ENCODE results near the gene EIF1AD. TPM values are rescaled to one million over a fixed set of nuclear protein-coding genes. Genes with fewer than 3 reads are reported as not detected.
"Not testable (repeated sequence)": the region's sequence is repeated elsewhere in the genome, so short reads cannot be mapped to it uniquely, and the experiment has no call there.

The EIF1AD gene
- polyA plus RNA-seq, 1 donor from 2014 or later = 35.8 TPM

DNA sequence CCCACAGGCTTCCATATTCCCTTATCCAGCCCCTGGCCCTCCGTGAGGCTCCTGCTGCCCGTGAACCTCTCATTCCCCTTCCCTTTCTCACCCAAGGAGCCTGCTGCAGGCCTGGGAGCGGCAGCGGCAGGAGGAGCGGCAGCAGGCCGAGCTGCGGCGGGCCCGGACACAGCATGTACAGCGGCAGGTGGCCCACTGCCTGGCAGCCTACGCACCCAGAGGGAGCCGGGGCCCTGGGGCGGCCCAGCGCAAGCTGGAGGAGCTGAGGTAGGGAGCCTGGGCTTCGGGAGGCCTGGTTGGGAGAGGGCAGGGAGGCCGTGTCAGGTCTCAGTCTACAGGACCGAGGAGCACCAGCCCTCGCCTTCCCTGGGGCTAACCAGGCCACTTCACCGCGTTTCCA lies 48.5 kb downstream of the EIF1AD start:
- no peaks in the 10 kb centered on the region for H3K36me3 Mint-ChIP-seq
- H3K4me3 Mint-ChIP-seq = no peak overlapping the region
- H3K4me1 Mint-ChIP-seq = peaks cover 9 to 13% (median 9%) of the 10 kb centered on the region in 3 donors
- no peaks in the 10 kb centered on the region for H3K27me3 Mint-ChIP-seq
- H3K27ac Mint-ChIP-seq = no peak overlapping the region
- no peaks in the 10 kb centered on the region for H3K9me3 Mint-ChIP-seq

DNA sequence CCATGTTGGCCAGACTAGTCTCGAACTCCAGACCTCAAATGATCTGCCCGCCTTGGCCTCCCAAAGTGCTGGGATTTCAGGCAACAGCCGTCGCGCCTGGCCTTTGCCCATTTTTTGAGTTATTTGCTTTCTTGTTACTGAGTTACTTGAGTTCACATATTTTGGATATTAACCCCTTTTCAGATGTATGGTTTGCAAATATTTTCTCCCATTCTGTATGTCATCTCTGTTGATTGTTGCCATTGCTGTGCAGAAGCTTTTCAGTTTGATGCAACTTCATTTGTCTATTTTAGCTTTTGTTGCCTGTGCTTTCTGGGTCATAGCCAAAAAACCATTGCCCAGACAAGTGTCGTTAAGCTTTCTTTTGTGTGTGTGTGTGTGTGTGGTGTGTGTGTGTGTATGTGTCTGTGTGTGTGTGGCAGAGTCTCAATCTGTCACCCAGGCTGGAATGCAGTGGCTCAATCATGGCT lies 49.9 kb downstream of the EIF1AD start:
- no peak overlapping the region for H3K4me3 Mint-ChIP-seq
- H3K27ac Mint-ChIP-seq = no peak overlapping the region
- H3K9me3 Mint-ChIP-seq = no peaks in the 10 kb centered on the region
- peaks cover 6 to 7% (median 7%) of the 10 kb centered on the region in 3 donors for H3K4me1 Mint-ChIP-seq
- no peaks in the 10 kb centered on the region for H3K36me3 Mint-ChIP-seq
- no peaks in the 10 kb centered on the region for H3K27me3 Mint-ChIP-seq

DNA sequence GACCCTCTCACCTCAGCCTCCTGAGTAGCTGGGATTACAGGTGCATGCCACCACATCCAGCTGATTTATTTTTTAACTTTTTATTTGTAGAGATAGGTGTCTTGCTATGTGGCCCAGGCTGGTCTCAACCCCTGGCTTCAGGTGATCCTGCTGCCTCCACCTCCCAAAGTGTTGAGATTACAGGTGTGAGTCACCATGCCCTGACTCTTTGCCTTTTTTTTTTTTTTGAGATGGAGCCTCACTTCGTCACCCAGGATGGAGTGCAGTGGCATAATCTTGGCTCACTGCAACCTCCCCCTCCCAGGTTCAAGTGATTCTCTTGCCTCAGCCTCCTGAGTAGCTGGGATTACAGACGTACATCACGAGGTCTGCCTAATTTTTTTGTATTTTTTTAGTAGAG lies 50.3 kb downstream of the EIF1AD start:
- not testable (repeated sequence) for H3K27ac Mint-ChIP-seq, H3K27me3 Mint-ChIP-seq, H3K36me3 Mint-ChIP-seq, H3K4me1 Mint-ChIP-seq, H3K9me3 Mint-ChIP-seq, H3K4me3 Mint-ChIP-seq

DNA sequence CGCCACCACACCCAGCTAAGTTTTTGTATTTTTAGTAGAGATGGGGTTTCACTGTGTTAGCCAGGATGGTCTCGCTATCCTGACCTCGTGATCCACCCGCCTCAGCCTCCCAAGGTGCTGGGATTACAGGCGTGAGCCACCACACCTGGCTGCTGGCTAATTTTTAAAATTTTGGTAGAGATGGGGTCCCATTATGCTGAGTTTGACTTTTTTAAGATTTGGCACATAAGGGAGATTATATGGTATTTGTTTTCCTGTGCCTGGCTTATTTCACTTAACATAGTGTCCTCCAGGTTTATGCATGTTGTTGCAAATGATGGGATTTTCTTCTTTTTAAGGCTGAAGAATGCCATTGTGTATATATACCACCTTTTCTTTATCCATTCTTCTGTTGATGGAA lies 51.2 kb downstream of the EIF1AD start:
- not testable (repeated sequence) for H3K36me3 Mint-ChIP-seq, H3K27ac Mint-ChIP-seq, H3K4me3 Mint-ChIP-seq, H3K27me3 Mint-ChIP-seq, H3K4me1 Mint-ChIP-seq, H3K9me3 Mint-ChIP-seq

DNA sequence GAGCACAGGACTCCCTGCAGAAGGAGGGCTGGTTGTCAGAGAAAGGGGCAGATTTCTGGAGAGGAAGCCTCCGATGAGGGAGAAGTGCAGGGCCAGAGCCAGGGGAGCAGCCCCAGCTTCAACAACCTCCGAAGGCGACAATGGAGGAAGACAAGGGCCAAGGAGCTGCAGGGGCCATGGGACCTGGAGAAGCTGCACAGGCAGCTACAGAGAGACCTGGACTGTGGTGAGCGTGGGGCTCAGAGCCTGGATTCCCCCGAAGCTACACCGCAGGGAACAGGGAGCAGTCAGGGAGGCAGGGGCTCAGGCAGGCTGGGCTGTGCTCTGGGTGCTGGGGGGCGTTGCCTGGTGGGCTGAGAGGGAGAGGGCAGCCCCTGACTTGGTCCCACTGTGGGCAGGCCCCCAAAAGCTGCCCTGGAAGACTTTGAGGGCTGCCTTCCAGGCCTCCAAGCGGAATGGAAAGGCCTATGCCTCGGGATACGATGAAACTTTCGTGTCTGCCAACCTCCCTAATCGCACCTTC lies 54.3 kb downstream of the EIF1AD start:
- H3K9me3 Mint-ChIP-seq = no peaks in the 10 kb centered on the region
- H3K36me3 Mint-ChIP-seq = no peaks in the 10 kb centered on the region
- H3K4me3 Mint-ChIP-seq = peak overlapping the region in 2 of 4 donors; percentile 28 to 34
- H3K4me1 Mint-ChIP-seq = peaks cover 0 to 2% (median 0%) of the 10 kb centered on the region in 3 donors
- H3K27ac Mint-ChIP-seq = no peak overlapping the region
- peaks cover 1% of the 10 kb centered on the region for H3K27me3 Mint-ChIP-seq

DNA sequence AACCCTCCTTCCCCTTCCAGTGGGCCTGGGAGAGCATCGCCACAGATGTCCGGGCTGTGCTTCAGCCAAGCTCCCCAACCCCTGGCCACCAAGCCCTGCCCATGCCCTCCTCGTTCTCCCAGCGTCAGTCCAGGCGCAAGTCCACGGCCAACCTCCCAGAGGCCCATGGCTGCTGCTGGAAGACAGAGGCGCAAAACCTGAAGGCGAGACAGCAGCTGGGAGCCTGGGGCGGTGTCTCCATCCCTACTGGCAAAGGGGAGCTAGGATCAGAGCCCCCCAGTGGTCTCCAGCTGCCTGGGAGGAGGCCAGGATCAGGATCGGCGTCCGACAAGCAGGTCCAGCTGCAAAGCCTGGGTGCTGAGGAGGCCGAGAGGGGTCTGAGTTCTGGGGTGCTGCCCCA lies 54.8 kb downstream of the EIF1AD start:
- H3K27ac Mint-ChIP-seq = no peak overlapping the region
- peaks cover 1% of the 10 kb centered on the region for H3K27me3 Mint-ChIP-seq
- no peak overlapping the region for H3K4me3 Mint-ChIP-seq
- no peaks in the 10 kb centered on the region for H3K36me3 Mint-ChIP-seq
- H3K4me1 Mint-ChIP-seq = peaks cover 0 to 4% (median 0%) of the 10 kb centered on the region in 3 donors
- H3K9me3 Mint-ChIP-seq = no peaks in the 10 kb centered on the region

DNA sequence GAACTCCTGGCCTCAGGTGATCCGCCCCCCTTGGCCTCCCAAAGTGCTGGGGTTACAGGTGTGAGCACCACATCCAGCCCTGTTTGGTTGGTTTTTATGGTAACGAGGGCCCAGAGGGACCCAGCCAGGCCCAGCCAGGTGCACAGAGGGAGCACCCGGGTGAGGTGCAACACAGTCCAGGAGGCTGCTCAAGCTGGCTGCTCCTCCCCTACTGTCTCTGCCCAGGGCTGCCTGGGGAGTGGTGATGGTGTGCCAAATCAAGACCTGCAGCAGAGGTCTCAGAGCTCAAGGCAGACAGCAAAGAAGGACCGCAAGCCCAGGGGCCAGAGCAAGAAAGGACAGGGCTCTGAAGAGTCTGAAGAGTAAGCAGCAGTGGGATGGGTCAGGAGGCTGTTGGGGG lies 55.3 kb downstream of the EIF1AD start:
- H3K27me3 Mint-ChIP-seq = peaks cover 1% of the 10 kb centered on the region
- peaks cover 0 to 4% (median under 1%) of the 10 kb centered on the region in 3 donors for H3K4me1 Mint-ChIP-seq
- no peak overlapping the region for H3K4me3 Mint-ChIP-seq
- no peaks in the 10 kb centered on the region for H3K36me3 Mint-ChIP-seq
- H3K27ac Mint-ChIP-seq = no peak overlapping the region
- H3K9me3 Mint-ChIP-seq = no peaks in the 10 kb centered on the region

Other genes with a start within 250 kb of the EIF1AD start
- gene AP5B1, start 221.2 kb downstream of the EIF1AD start, polyA plus RNA-seq = 17.2 TPM
- not detected for gene OVOL1, start 215.1 kb downstream of the EIF1AD start, polyA plus RNA-seq
- gene SNX32, start 168.2 kb downstream of the EIF1AD start, polyA plus RNA-seq = 0.78 TPM
- 2,244 TPM for gene CFL1, start 144.0 kb downstream of the EIF1AD start, polyA plus RNA-seq
- 38.7 TPM for gene MUS81, start 141.7 kb downstream of the EIF1AD start, polyA plus RNA-seq
- gene EFEMP2, start 129.4 kb downstream of the EIF1AD start, polyA plus RNA-seq = 0.29 TPM
- gene CTSW, start 122.3 kb downstream of the EIF1AD start, polyA plus RNA-seq = 29.2 TPM
- 97.0 TPM for gene FIBP, start 113.7 kb downstream of the EIF1AD start, polyA plus RNA-seq
- 83.9 TPM for gene CCDC85B, start 111.5 kb downstream of the EIF1AD start, polyA plus RNA-seq
- gene FOSL1, start 101.8 kb downstream of the EIF1AD start, polyA plus RNA-seq = 0.79 TPM
- 61.6 TPM for gene C11orf68, start 83.1 kb downstream of the EIF1AD start, polyA plus RNA-seq
- 90.7 TPM for gene DRAP1, start 82.7 kb downstream of the EIF1AD start, polyA plus RNA-seq
- not detected for gene TSGA10IP, start 56.7 kb downstream of the EIF1AD start, polyA plus RNA-seq
- gene SART1, start 40.4 kb downstream of the EIF1AD start, polyA plus RNA-seq = 53.1 TPM
- gene BANF1, start 346 bp upstream of the EIF1AD start, polyA plus RNA-seq = 284 TPM
- gene CST6, start 9.9 kb upstream of the EIF1AD start, polyA plus RNA-seq = not detected
- gene CATSPER1, start 24.3 kb upstream of the EIF1AD start, polyA plus RNA-seq = not detected
- gene GAL3ST3, start 47.0 kb upstream of the EIF1AD start, polyA plus RNA-seq = not detected
- gene SF3B2, start 50.2 kb upstream of the EIF1AD start, polyA plus RNA-seq = 91.8 TPM
- 72.9 TPM for gene PACS1, start 68.1 kb upstream of the EIF1AD start, polyA plus RNA-seq

Measured in IgD-negative memory B cell (primary cell).